GM12872 (cell line): Measurements from ENCODE around the gene VASH2.

Experiments used
- CTCF ChIP-seq: IDR thresholded peaks from 3 replicates; pipeline ENCODE4 v1.5.1; 2011; ENCODE audit warnings: low read depth, mild to moderate bottlenecking, low read length, moderate library complexity; ENCODE audit not compliant: insufficient read depth

VASH2 gene

GRCh38 chr1:212955098-212955497 is 4.8 kb downstream of the VASH2 start:
- no peak for TF ChIP-seq CTCF

GRCh38 chr1:212955961-212956620 is 5.8 kb downstream of the VASH2 start:
- TF ChIP-seq CTCF = no peak

- TF ChIP-seq CTCF = no peak
Measured at GRCh38 chr1:212957546-212957945, 7.2 kb downstream of the VASH2 start.

- no peak for TF ChIP-seq CTCF
Measured at GRCh38 chr1:212958175-212958574, 7.8 kb downstream of the VASH2 start.

- TF ChIP-seq CTCF = no peak
Measured at GRCh38 chr1:212959266-212960220, 9.2 kb downstream of the VASH2 start.

- TF ChIP-seq CTCF = no peak
Measured at GRCh38 chr1:212960932-212961331, 10.6 kb downstream of the VASH2 start.

- TF ChIP-seq CTCF = no peak
Measured at GRCh38 chr1:212962509-212962908, 12.2 kb downstream of the VASH2 start.
